Measurements from ENCODE around the gene DUSP5.

GRCh38 chr10:110523736-110524135 is 26.0 kb downstream of the DUSP5 start:
- TF ChIP-seq CTCF (IDR thresholded peaks at IDR 0.05) (no peak), POLR2A (IDR thresholded peaks at IDR 0.05) (no peak), EP300 (IDR thresholded peaks at IDR 0.05) (no peak)

Data from tibial nerve (tissue), 4 donors.